WTC11 (cell line): ENCODE results near the gene CROCC2.

Experiments
- ATF3 ChIP-seq: sonication (generic); formaldehyde crosslinking; conservative IDR thresholded peaks from 2 replicates; pipeline ENCODE4 v1.8.1; 2022; ENCODE audit warnings: mild to moderate bottlenecking, missing genetic modification reagents
- CREB1 ChIP-seq: sonication (generic); formaldehyde crosslinking; IDR thresholded peaks from 2 replicates; pipeline ENCODE4 v1.8.0; 2023; ENCODE audit warnings: mild to moderate bottlenecking, missing genetic modification reagents
- CTCF ChIP-seq: fragments of 200-600 bp; IDR thresholded peaks from 2 replicates; pipeline ENCODE4 v1.8.0; 2022; ENCODE audit warnings: antibody characterized with exemption
- E2F1 ChIP-seq: sonication (generic); formaldehyde crosslinking; IDR thresholded peaks from 2 replicates; pipeline ENCODE4 v1.8.0; 2022; ENCODE audit warnings: mild to moderate bottlenecking, missing genetic modification reagents
- IRF1 ChIP-seq: sonication (generic); formaldehyde crosslinking; IDR thresholded peaks from 2 replicates; pipeline ENCODE4 v1.8.0; 2023; ENCODE audit warnings: missing genetic modification reagents
- JUN ChIP-seq: sonication (generic); formaldehyde crosslinking; IDR thresholded peaks from 2 replicates; pipeline ENCODE4 v1.8.0; 2023; ENCODE audit warnings: mild to moderate bottlenecking, missing genetic modification reagents
- KAT7 ChIP-seq: sonication (generic); formaldehyde crosslinking; IDR thresholded peaks from 2 replicates; pipeline ENCODE4 v1.8.1; 2023; ENCODE audit warnings: missing genetic modification reagents, mild to moderate bottlenecking, borderline replicate concordance
- MAX ChIP-seq: sonication (generic); formaldehyde crosslinking; IDR thresholded peaks from 2 replicates; pipeline ENCODE4 v1.8.0; 2022; ENCODE audit warnings: mild to moderate bottlenecking, missing genetic modification reagents
- NFE2L1 ChIP-seq: sonication (generic); formaldehyde crosslinking; IDR thresholded peaks from 2 replicates; pipeline ENCODE4 v1.8.1; 2023; ENCODE audit warnings: missing genetic modification reagents
- PRDM15 ChIP-seq: sonication (generic); formaldehyde crosslinking; IDR thresholded peaks from 2 replicates; pipeline ENCODE4 v1.8.0; 2022; ENCODE audit warnings: missing genetic modification reagents
- SMAD4 ChIP-seq: sonication (generic); formaldehyde crosslinking; IDR thresholded peaks from 2 replicates; pipeline ENCODE4 v1.8.0; 2022; ENCODE audit warnings: mild to moderate bottlenecking, missing genetic modification reagents
- USF2 ChIP-seq: sonication (generic); formaldehyde crosslinking; IDR thresholded peaks from 2 replicates; pipeline ENCODE4 v1.8.1; 2023; ENCODE audit warnings: mild to moderate bottlenecking, missing genetic modification reagents, moderate library complexity
- ZMAT4 ChIP-seq: fragments of 250-450 bp; sonication (Bioruptor Pico); IDR thresholded peaks from 2 replicates; pipeline ENCODE4 v1.9.0; 2021; ENCODE audit warnings: mild to moderate bottlenecking

- TF ChIP-seq NFE2L1 (no peak), CTCF (no peak), JUN (CRISPR knock-in tag) (no peak), E2F1 (CRISPR knock-in tag) (no peak), ATF3 (no peak), MAX (CRISPR knock-in tag) (no peak), ZMAT4 (CRISPR knock-in tag) (no peak), PRDM15 (CRISPR knock-in tag) (no peak), SMAD4 (CRISPR knock-in tag) (no peak), IRF1 (no peak), CREB1 (CRISPR knock-in tag) (no peak), KAT7 (CRISPR knock-in tag) (no peak), USF2 (CRISPR knock-in tag) (no peak; the same call in 1 of the 2 replicates)
Observed at GRCh38 chr2:241035142-241035817, 129.1 kb downstream of the CROCC2 start.
